Liver (tissue), 9 donors: ENCODE data around the gene DGCR6L. TPM values are rescaled to one million over a fixed set of nuclear protein-coding genes. Genes with fewer than 3 reads are reported as not detected.
"Not testable (repeated sequence)": the region's sequence is repeated elsewhere in the genome, so short reads cannot be mapped to it uniquely, and the experiment has no call there.

Experiments
- DNase-seq: peaks from one replicate; pipeline ENCODE4 v3.0.0-alpha.2; 2017; ENCODE audit warnings: low spot score
- H3K27ac ChIP-seq, 2 donors: one replicate each; pipeline ENCODE4 v1.7.0; 2013; ENCODE audit warnings: inconsistent platforms in 2 of 2, low read length in 2 of 2, control low read depth in 1 of 2, low read depth in 1 of 2, mild to moderate bottlenecking in 1 of 2
- H3K27me3 ChIP-seq, 4 donors: one replicate each; pipeline versions ENCODE4 v1.6.1 to v1.7.0; 2013; ENCODE audit warnings: low read length in 3 of 4, inconsistent platforms in 1 of 4, mild to moderate bottlenecking in 1 of 4, moderate library complexity in 1 of 4; ENCODE audit not compliant: control insufficient read depth in 4 of 4, insufficient read depth in 4 of 4
- H3K36me3 ChIP-seq, 4 donors: one replicate each; pipeline versions ENCODE4 v1.6.1 to v1.7.0; 2013; ENCODE audit warnings: low read length in 3 of 4, mild to moderate bottlenecking in 3 of 4, low read depth in 1 of 4, moderate library complexity in 1 of 4; ENCODE audit not compliant: control insufficient read depth in 4 of 4, insufficient read depth in 3 of 4
- H3K4me1 ChIP-seq, 4 donors: one replicate each; pipeline versions ENCODE4 v1.6.1 to v1.7.0; 2013; ENCODE audit warnings: low read length in 3 of 4, mild to moderate bottlenecking in 3 of 4, moderate library complexity in 1 of 4; ENCODE audit not compliant: control insufficient read depth in 4 of 4, insufficient read depth in 4 of 4
- H3K4me3 ChIP-seq, 3 donors: one replicate each; pipeline versions ENCODE4 v1.6.1 to v1.7.0; 2013; ENCODE audit warnings: low read length in 3 of 3, control low read depth in 1 of 3, low read depth in 1 of 3, mild to moderate bottlenecking in 1 of 3
- H3K9ac ChIP-seq, 2 donors: one replicate each; pipeline ENCODE4 v1.7.0; 2013; ENCODE audit warnings: low read length in 2 of 2, mild to moderate bottlenecking in 2 of 2, moderate library complexity in 2 of 2, control low read depth in 1 of 2, low read depth in 1 of 2
- H3K9me3 ChIP-seq, 4 donors: one replicate each; pipeline versions ENCODE4 v1.6.1 to v1.7.0; 2013; ENCODE audit warnings: low read length in 3 of 4; ENCODE audit not compliant: control insufficient read depth in 4 of 4
- ATF3 ChIP-seq: IDR thresholded peaks from 2 replicates; pipeline ENCODE4 v1.6.1; 2016; ENCODE audit warnings: antibody characterized with exemption
- EGR1 ChIP-seq, 2 donors: IDR thresholded peaks; 2 replicates each; pipeline ENCODE4 v1.6.1; 2016 to 2018; ENCODE audit warnings: antibody characterized with exemption in 2 of 2, low read depth in 2 of 2
- FOXA1 ChIP-seq: IDR thresholded peaks from 2 replicates; pipeline ENCODE4 v1.6.1; 2016; ENCODE audit warnings: antibody characterized with exemption
- FOXA2 ChIP-seq: IDR thresholded peaks from 2 replicates; pipeline ENCODE4 v1.6.1; 2016; ENCODE audit warnings: antibody characterized with exemption
- GABPA ChIP-seq, 2 donors: IDR thresholded peaks in 1 of 2; conservative IDR thresholded peaks in 1 of 2; 2 replicates each; pipeline ENCODE4 v1.6.1; 2016; ENCODE audit warnings: antibody characterized with exemption in 2 of 2, mild to moderate bottlenecking in 1 of 2, moderate library complexity in 1 of 2
- JUND ChIP-seq, 2 donors: IDR thresholded peaks; 2 replicates each; pipeline ENCODE4 v1.6.1; 2016; ENCODE audit warnings: antibody characterized with exemption in 2 of 2
- RAD21 ChIP-seq, 2 donors: IDR thresholded peaks; 2 replicates each; pipeline ENCODE4 v1.6.1; 2016; ENCODE audit warnings: antibody characterized with exemption in 2 of 2, mild to moderate bottlenecking in 2 of 2
- RXRA ChIP-seq, 2 donors: IDR thresholded peaks; 2 replicates each; pipeline ENCODE4 v1.6.1; 2017 to 2018; ENCODE audit warnings: antibody characterized with exemption in 2 of 2, mild to moderate bottlenecking in 1 of 2
- SP1 ChIP-seq: IDR thresholded peaks from 2 replicates; pipeline ENCODE4 v1.6.1; 2018; ENCODE audit warnings: antibody characterized with exemption, mild to moderate bottlenecking
- YY1 ChIP-seq: IDR thresholded peaks from 2 replicates; pipeline ENCODE4 v1.6.1; 2016; ENCODE audit warnings: antibody characterized with exemption, mild to moderate bottlenecking
- WGBS: extraction: QIAGEN DNeasy Blood & Tissue Kit; methylation state at CpG from one replicate; pipeline ENCODE4 v1.1.7; 2013; 5-methylcytosine and 5-hydroxymethylcytosine counted together
- polyA plus RNA-seq, 2 donors: library from polyadenylated mRNA; stranded (reverse) in 1 of 2; unstranded in 1 of 2; fragments of 200-250 nt in 1 of 2; fragments of >200 nt in 1 of 2; fragmentation: Nextera tagmentation in 1 of 2; extraction: Ambion mirVana in 1 of 2; gene quantifications; one replicate each; pipeline versions ENCODE4 v1.2.1 to v1.2.3, GENCODE V29; 2013 to 2015
- total RNA-seq, 2 donors: library from RNA; depleted of rRNA; stranded (reverse); fragments of >200 nt; gene quantifications; one replicate each; pipeline ENCODE4 v1.2.3, GENCODE V29; 2014
- TF ChIP-seq, protein P1 (sequence below): IDR thresholded peaks from 2 replicates; pipeline ENCODE4 v1.6.1; 2016; ENCODE audit warnings: antibody characterized with exemption, mild to moderate bottlenecking
- TF ChIP-seq, protein P2 (sequence below): IDR thresholded peaks from 2 replicates; pipeline ENCODE4 v1.6.1; 2016; ENCODE audit warnings: antibody characterized with exemption
- donor health status: healthy.
- donor health status: healthy.
- donor health status: healthy.
- donor health status: healthy.
- donor health status: healthy.

DGCR6L gene
- total and polyA plus RNA-seq, 4 donors, result 40.7 to 105 (median 73.5) TPM

- H3K27me3 ChIP-seq, H3K9ac ChIP-seq, H3K4me3 ChIP-seq, DNase-seq, H3K36me3 ChIP-seq, H3K27ac ChIP-seq, H3K9me3 ChIP-seq: not testable (repeated sequence)
- peaks cover 1 to 15% (median 12%) of the 10 kb centered on the region in 4 donors for H3K4me1 ChIP-seq
- WGBS, result 93% methylated on average over 22 of the region's 22 CpGs
Observed at GRCh38 chr22:20308806-20309650, 10.8 kb downstream of the DGCR6L start.

DNA sequence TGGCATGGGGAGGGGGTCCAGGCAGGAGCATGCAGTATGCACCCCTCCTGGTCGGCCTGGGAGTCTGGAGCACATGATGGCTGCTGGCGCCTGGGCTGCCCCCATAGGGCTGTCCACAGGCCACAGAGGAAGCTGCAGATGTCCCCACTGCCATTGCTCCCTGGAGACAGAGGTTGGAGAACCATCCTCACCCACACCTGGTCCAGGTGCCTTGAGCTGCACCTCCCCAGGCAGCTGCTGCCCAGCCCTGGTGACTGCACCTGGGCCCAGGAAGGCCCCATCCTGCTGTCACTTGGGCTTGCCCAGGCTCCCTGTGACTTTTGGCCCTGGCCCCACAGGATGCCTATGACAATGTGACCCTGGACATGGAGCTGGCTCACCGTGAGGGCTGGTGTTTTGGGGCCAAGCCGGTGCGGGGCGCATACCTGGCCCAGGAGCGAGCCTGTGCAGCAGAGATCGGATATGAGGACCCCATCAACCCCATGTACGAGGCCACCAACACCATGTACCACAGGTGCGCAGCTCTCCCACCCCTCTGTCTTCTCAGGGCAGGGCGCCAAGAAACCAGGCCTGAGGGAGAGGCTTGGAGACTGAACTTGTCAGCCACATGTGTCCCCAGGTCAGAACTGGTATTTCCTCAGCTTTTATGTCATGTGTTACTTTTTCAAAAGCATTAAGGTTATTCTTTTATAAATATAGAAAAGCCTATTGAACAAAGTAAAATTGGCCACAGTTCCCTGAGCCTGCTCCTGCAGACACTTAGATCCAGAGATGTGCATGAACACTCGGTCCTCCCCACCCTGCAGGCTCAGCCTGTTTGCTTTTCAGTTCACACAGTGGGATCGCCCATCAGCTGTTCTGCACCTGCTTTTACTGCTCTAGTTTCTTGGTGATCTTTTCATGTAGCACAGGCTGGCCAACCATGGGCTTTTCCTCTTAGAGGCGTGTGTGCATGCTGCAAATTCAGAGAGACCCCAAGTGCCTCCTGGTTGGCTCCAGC is 12.1 kb downstream of the DGCR6L start:
- not testable (repeated sequence) for H3K9me3 ChIP-seq, H3K27me3 ChIP-seq, H3K4me3 ChIP-seq, DNase-seq, H3K4me1 ChIP-seq, H3K36me3 ChIP-seq, H3K27ac ChIP-seq, H3K9ac ChIP-seq
- 91% methylated on average over 14 of the region's 14 CpGs for WGBS

- not testable (repeated sequence) for H3K4me1 ChIP-seq, H3K36me3 ChIP-seq, H3K4me3 ChIP-seq, H3K9me3 ChIP-seq, DNase-seq, H3K9ac ChIP-seq, H3K27ac ChIP-seq, H3K27me3 ChIP-seq
- WGBS, result 91% methylated on average over 21 of the region's 21 CpGs
Observed at GRCh38 chr22:20306646-20307447, 13.0 kb downstream of the DGCR6L start.

- DNase-seq, result no peak
- no peaks in the 10 kb centered on the region for H3K27me3 ChIP-seq
- no peaks in the 10 kb centered on the region for H3K9me3 ChIP-seq
- no peaks in the 10 kb centered on the region for H3K36me3 ChIP-seq
- 85% methylated on average over 21 of the region's 21 CpGs for WGBS
- H3K9ac ChIP-seq, result no peak overlapping the region
- H3K4me3 ChIP-seq, result no peak overlapping the region
- no peak overlapping the region for H3K27ac ChIP-seq
- peaks cover 0 to 7% (median under 1%) of the 10 kb centered on the region in 4 donors for H3K4me1 ChIP-seq
- TF ChIP-seq EGR1 (IDR thresholded peaks at IDR 0.05; ENCODE audit: low read depth in 2 of 2) (no peak), RAD21 (IDR thresholded peaks at IDR 0.05) (no peak), FOXA2 (no peak), FOXA1 (no peak), YY1 (no peak), GABPA (IDR thresholded peaks at IDR 0.05 in 1 of 2, conservative IDR thresholded peaks at IDR 0.05 in 1 of 2) (no peak), SP1 (no peak), JUND (IDR thresholded peaks at IDR 0.05) (no peak), ATF3 (no peak), RXRA (IDR thresholded peaks at IDR 0.05) (no peak)
- TF ChIP-seq, protein P1, sequence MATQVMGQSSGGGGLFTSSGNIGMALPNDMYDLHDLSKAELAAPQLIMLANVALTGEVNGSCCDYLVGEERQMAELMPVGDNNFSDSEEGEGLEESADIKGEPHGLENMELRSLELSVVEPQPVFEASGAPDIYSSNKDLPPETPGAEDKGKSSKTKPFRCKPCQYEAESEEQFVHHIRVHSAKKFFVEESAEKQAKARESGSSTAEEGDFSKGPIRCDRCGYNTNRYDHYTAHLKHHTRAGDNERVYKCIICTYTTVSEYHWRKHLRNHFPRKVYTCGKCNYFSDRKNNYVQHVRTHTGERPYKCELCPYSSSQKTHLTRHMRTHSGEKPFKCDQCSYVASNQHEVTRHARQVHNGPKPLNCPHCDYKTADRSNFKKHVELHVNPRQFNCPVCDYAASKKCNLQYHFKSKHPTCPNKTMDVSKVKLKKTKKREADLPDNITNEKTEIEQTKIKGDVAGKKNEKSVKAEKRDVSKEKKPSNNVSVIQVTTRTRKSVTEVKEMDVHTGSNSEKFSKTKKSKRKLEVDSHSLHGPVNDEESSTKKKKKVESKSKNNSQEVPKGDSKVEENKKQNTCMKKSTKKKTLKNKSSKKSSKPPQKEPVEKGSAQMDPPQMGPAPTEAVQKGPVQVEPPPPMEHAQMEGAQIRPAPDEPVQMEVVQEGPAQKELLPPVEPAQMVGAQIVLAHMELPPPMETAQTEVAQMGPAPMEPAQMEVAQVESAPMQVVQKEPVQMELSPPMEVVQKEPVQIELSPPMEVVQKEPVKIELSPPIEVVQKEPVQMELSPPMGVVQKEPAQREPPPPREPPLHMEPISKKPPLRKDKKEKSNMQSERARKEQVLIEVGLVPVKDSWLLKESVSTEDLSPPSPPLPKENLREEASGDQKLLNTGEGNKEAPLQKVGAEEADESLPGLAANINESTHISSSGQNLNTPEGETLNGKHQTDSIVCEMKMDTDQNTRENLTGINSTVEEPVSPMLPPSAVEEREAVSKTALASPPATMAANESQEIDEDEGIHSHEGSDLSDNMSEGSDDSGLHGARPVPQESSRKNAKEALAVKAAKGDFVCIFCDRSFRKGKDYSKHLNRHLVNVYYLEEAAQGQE, result no peak
- TF ChIP-seq, protein P2, sequence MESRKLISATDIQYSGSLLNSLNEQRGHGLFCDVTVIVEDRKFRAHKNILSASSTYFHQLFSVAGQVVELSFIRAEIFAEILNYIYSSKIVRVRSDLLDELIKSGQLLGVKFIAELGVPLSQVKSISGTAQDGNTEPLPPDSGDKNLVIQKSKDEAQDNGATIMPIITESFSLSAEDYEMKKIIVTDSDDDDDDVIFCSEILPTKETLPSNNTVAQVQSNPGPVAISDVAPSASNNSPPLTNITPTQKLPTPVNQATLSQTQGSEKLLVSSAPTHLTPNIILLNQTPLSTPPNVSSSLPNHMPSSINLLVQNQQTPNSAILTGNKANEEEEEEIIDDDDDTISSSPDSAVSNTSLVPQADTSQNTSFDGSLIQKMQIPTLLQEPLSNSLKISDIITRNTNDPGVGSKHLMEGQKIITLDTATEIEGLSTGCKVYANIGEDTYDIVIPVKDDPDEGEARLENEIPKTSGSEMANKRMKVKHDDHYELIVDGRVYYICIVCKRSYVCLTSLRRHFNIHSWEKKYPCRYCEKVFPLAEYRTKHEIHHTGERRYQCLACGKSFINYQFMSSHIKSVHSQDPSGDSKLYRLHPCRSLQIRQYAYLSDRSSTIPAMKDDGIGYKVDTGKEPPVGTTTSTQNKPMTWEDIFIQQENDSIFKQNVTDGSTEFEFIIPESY, result no peak
Observed at GRCh38 chr22:20305894-20306645, 13.8 kb downstream of the DGCR6L start.
